HEK293 (cell line): ENCODE data around the gene HOXD10.

Source experiments
- CTCF ChIA-PET: fragments of 350-600 bp; formaldehyde crosslinking; extraction: SDS; loops from one replicate; lab custom pipeline; 2021; ENCODE audit warnings: antibody characterized with exemption; lab: Yijun Ruan, JAX
- POLR2A ChIA-PET: fragments of 300-600 bp; formaldehyde crosslinking; extraction: SDS; loops from one replicate; lab custom pipeline; 2020; ENCODE audit warnings: antibody characterized with exemption, inconsistent platforms; lab: Yijun Ruan, JAX
- H3K27ac ChIP-seq: fragments of 200-500 bp; sonication (Bioruptor generic); 2 replicates; pipeline ENCODE4 v1.5.1; 2014; ENCODE audit warnings: low read depth, low read length, control low read depth, inconsistent platforms; ENCODE audit errors: extremely low read depth
- H3K36me3 ChIP-seq, 2 experiments: fragments of 200-500 bp in 1 of 2; sonication (Bioruptor generic) in 1 of 2; 1 replicate in 1 of 2; 2 replicates in 1 of 2; pipeline ENCODE4 v1.5.1; 2014 to 2017; ENCODE audit warnings: inconsistent platforms in 2 of 2, low read length in 2 of 2; ENCODE audit not compliant: control insufficient read depth in 2 of 2, insufficient read depth in 1 of 2
- H3K4me1 ChIP-seq: fragments of 200-500 bp; sonication (Bioruptor generic); 2 replicates; pipeline ENCODE4 v1.5.1; 2014; ENCODE audit warnings: mild to moderate bottlenecking, low read length, inconsistent platforms; ENCODE audit not compliant: control insufficient read depth, insufficient read depth
- H3K4me3 ChIP-seq: 2 replicates; pipeline ENCODE4 v1.5.1; 2011; ENCODE audit warnings: low read depth, mild to moderate bottlenecking, control low read depth, low read length, moderate library complexity
- H3K9me3 ChIP-seq: fragments of 200-500 bp; sonication (Bioruptor generic); 2 replicates; pipeline ENCODE4 v1.5.1; 2014; ENCODE audit warnings: low read depth, low read length, inconsistent platforms; ENCODE audit not compliant: control insufficient read depth, insufficient read depth
- IKZF3 ChIP-seq: fragments of 450-650 bp; IDR thresholded peaks from 2 replicates; pipeline ENCODE4 v1.5.0; 2018; ENCODE audit warnings: missing biosample characterization, mild to moderate bottlenecking, missing genetic modification characterization, moderate library complexity
- PRDM1 ChIP-seq: fragments of 450-650 bp; formaldehyde crosslinking; IDR thresholded peaks from 2 replicates; pipeline ENCODE4; 2016; ENCODE audit warnings: missing biosample characterization, missing genetic modification characterization
- RBAK ChIP-seq: fragments of 450-650 bp; formaldehyde crosslinking; IDR thresholded peaks from 2 replicates; pipeline ENCODE4 v1.5.1; 2016; ENCODE audit warnings: missing biosample characterization, missing genetic modification characterization
- SETDB1 ChIP-seq: IDR thresholded peaks from one replicate; pipeline ENCODE4 v1.6.1; 2017; ENCODE audit warnings: mild to moderate bottlenecking, low read length, moderate library complexity, mixed read lengths; ENCODE audit not compliant: insufficient read length
- TCF7L2 ChIP-seq: IDR thresholded peaks from 2 replicates; pipeline ENCODE4 v1.6.1; 2011; ENCODE audit warnings: low read depth, mild to moderate bottlenecking, inconsistent platforms, low read length, moderate library complexity, borderline replicate concordance
- ZBTB48 ChIP-seq: fragments of 450-650 bp; formaldehyde crosslinking; IDR thresholded peaks from 2 replicates; pipeline ENCODE4 v1.5.1; 2016; ENCODE audit warnings: missing biosample characterization, missing genetic modification characterization
- ZFHX2 ChIP-seq: fragments of 450-650 bp; formaldehyde crosslinking; conservative IDR thresholded peaks from 2 replicates; pipeline ENCODE4 v1.5.1; 2016; ENCODE audit warnings: missing biosample characterization, missing genetic modification characterization
- ZNF239 ChIP-seq: fragments of 450-650 bp; formaldehyde crosslinking; IDR thresholded peaks from 2 replicates; pipeline ENCODE4 v1.5.1; 2016; ENCODE audit warnings: missing biosample characterization, missing genetic modification characterization
- ZNF341 ChIP-seq: fragments of 450-650 bp; formaldehyde crosslinking; IDR thresholded peaks from 2 replicates; pipeline ENCODE4; 2016; ENCODE audit warnings: low read depth, missing biosample characterization, missing genetic modification characterization
- ZNF423 ChIP-seq: fragments of 450-650 bp; formaldehyde crosslinking; IDR thresholded peaks from 2 replicates; pipeline ENCODE4 v1.5.1; 2016; ENCODE audit warnings: missing biosample characterization, missing genetic modification characterization
- ZNF48 ChIP-seq: fragments of 450-650 bp; formaldehyde crosslinking; IDR thresholded peaks from 2 replicates; pipeline ENCODE4 v1.5.1; 2016; ENCODE audit warnings: missing biosample characterization, missing genetic modification characterization
- ZNF510 ChIP-seq: fragments of 450-650 bp; formaldehyde crosslinking; IDR thresholded peaks from 2 replicates; pipeline ENCODE4 v1.5.1; 2018; ENCODE audit warnings: mild to moderate bottlenecking, missing genetic modification characterization, missing biosample characterization; ENCODE audit not compliant: insufficient replicate concordance
- ZNF549 ChIP-seq: fragments of 450-650 bp; IDR thresholded peaks from 2 replicates; pipeline ENCODE4 v1.5.1; 2018; ENCODE audit warnings: missing biosample characterization, missing genetic modification characterization, mild to moderate bottlenecking, inconsistent platforms, moderate library complexity
- ZNF561 ChIP-seq: fragments of 450-650 bp; IDR thresholded peaks from 2 replicates; pipeline ENCODE4 v1.5.1; 2018; ENCODE audit warnings: missing biosample characterization, missing genetic modification characterization, borderline replicate concordance
- ZNF585B ChIP-seq: fragments of 450-650 bp; formaldehyde crosslinking; IDR thresholded peaks from 2 replicates; pipeline ENCODE4 v1.5.1; 2016; ENCODE audit warnings: missing biosample characterization, missing genetic modification characterization
- ZNF610 ChIP-seq: fragments of 450-650 bp; formaldehyde crosslinking; IDR thresholded peaks from 2 replicates; pipeline ENCODE4 v1.5.1; 2016; ENCODE audit warnings: missing biosample characterization, missing genetic modification characterization, borderline replicate concordance
- ZNF792 ChIP-seq: fragments of 450-650 bp; formaldehyde crosslinking; IDR thresholded peaks from 2 replicates; pipeline ENCODE4 v1.5.1; 2016; ENCODE audit warnings: missing biosample characterization, missing genetic modification characterization
- ZNF830 ChIP-seq: fragments of 450-650 bp; IDR thresholded peaks from 2 replicates; pipeline ENCODE4 v1.5.0; 2018; ENCODE audit warnings: missing biosample characterization, missing genetic modification characterization, low read depth, mild to moderate bottlenecking, moderate library complexity
- ZNF843 ChIP-seq: fragments of 450-650 bp; formaldehyde crosslinking; IDR thresholded peaks from 2 replicates; pipeline ENCODE4 v1.5.1; 2016; ENCODE audit warnings: missing biosample characterization, missing genetic modification characterization
- ZSCAN23 ChIP-seq: fragments of 450-650 bp; formaldehyde crosslinking; IDR thresholded peaks from 2 replicates; pipeline ENCODE4 v1.5.1; 2016; ENCODE audit warnings: missing biosample characterization, missing genetic modification characterization
- TF ChIP-seq, protein P1 (sequence below): fragments of 450-650 bp; formaldehyde crosslinking; IDR thresholded peaks from 2 replicates; pipeline ENCODE4 v1.5.1; 2016; ENCODE audit warnings: missing biosample characterization, missing genetic modification characterization
- TF ChIP-seq, protein P2 (sequence below): fragments of 450-650 bp; formaldehyde crosslinking; IDR thresholded peaks from 2 replicates; pipeline ENCODE4 v1.5.1; 2016; ENCODE audit warnings: missing biosample characterization, missing genetic modification characterization, low read depth
- TF ChIP-seq, protein P3 (sequence below): fragments of 450-650 bp; formaldehyde crosslinking; IDR thresholded peaks from 2 replicates; pipeline ENCODE4 v1.5.1; 2016; ENCODE audit warnings: missing biosample characterization, missing genetic modification characterization
- TF ChIP-seq, protein P4 (sequence below): fragments of 450-650 bp; formaldehyde crosslinking; IDR thresholded peaks from 2 replicates; pipeline ENCODE4 v1.5.1; 2016; ENCODE audit warnings: missing biosample characterization, missing genetic modification characterization

The HOXD10 gene

DNA sequence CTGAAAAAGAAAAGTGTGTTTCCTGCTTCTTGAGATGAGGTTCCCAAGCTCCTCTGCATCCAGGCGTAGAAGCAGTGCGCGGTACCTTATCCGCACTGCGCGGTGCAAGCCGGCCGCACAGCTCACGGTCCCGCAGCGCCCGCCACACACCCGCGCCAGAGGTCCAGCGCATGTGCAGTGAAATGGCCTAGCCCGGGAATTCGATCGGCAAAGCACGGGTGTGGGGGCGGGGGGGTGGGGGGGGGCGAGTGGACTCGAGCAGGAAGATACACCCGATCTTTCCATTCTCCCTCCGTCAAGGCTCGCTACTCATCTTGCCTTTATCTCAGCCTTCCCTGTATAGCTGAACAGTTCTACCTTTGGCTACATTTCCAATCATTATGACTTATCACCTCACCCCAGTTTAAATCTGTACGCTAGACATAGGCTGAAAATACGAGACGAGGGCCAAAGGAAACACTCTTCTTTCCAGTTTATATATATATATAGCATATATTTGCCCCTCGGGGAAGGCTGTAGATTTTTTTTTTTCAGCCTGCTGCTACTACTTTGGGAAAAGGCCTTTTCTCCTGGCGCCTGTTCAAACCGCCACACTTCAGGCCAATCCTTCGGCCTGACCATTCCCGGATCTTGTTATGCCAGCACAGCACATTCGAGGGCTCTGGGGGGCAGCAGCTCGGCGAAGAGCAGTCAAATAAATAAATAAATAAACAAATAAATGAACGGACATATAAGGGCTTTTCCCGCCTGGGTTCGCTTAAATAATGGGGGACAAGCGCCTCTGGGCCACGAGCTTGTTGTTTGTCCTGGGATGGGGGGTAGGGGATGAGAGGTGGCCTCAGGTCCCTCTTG, 23.3 kb downstream of the HOXD10 start:
- TF ChIP-seq ZNF561 (tag by site-specific recombination) (no peak), RBAK (tag by site-specific recombination) (no peak), ZNF830 (tag by site-specific recombination) (no peak), ZNF423 (no peak), ZNF510 (tag by site-specific recombination) (no peak), ZNF239 (tag by site-specific recombination) (no peak), ZNF610 (tag by site-specific recombination) (no peak), ZNF48 (tag by site-specific recombination) (no peak), ZNF341 (tag by site-specific recombination) (no peak), PRDM1 (tag by site-specific recombination) (no peak), ZSCAN23 (tag by site-specific recombination) (no peak), ZFHX2 (tag by site-specific recombination) (no peak), ZNF585B (tag by site-specific recombination) (no peak), TCF7L2 (no peak), ZNF792 (tag by site-specific recombination) (no peak), ZNF549 (tag by site-specific recombination) (no peak)
- TF ChIP-seq, protein P1, sequence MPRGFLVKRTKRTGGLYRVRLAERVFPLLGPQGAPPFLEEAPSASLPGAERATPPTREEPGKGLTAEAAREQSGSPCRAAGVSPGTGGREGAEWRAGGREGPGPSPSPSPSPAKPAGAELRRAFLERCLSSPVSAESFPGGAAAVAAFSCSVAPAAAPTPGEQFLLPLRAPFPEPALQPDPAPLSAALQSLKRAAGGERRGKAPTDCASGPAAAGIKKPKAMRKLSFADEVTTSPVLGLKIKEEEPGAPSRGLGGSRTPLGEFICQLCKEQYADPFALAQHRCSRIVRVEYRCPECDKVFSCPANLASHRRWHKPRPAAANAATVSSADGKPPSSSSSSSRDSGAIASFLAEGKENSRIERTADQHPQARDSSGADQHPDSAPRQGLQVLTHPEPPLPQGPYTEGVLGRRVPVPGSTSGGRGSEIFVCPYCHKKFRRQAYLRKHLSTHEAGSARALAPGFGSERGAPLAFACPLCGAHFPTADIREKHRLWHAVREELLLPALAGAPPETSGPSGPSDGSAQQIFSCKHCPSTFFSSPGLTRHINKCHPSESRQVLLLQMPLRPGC: no peak
- TF ChIP-seq, protein P2, sequence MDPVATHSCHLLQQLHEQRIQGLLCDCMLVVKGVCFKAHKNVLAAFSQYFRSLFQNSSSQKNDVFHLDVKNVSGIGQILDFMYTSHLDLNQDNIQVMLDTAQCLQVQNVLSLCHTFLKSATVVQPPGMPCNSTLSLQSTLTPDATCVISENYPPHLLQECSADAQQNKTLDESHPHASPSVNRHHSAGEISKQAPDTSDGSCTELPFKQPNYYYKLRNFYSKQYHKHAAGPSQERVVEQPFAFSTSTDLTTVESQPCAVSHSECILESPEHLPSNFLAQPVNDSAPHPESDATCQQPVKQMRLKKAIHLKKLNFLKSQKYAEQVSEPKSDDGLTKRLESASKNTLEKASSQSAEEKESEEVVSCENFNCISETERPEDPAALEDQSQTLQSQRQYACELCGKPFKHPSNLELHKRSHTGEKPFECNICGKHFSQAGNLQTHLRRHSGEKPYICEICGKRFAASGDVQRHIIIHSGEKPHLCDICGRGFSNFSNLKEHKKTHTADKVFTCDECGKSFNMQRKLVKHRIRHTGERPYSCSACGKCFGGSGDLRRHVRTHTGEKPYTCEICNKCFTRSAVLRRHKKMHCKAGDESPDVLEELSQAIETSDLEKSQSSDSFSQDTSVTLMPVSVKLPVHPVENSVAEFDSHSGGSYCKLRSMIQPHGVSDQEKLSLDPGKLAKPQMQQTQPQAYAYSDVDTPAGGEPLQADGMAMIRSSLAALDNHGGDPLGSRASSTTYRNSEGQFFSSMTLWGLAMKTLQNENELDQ (tag by site-specific recombination): no peak
- Histone ChIP-seq H3K36me3 (no peaks in the 10 kb centered on the region), H3K27ac (peak overlapping the region; percentile 60; the same call in 1 of the 2 replicates), H3K9me3 (no peaks in the 10 kb centered on the region), H3K4me3 (no peak overlapping the region; the same call in 1 of the 2 replicates), H3K4me1 (peaks cover 13% of the 10 kb centered on the region)
- ChIA-PET CTCF (interaction anchor here (0.5 to 7.5 kb wide), 59 partner anchors 9 to 1149 kb away, joined by 3 to 104 read pairs (median 4); partner anchors contain the start of genes HOXD4 and MTX2), POLR2A (interaction anchor here (0.7 to 1.5 kb wide), 5 partner anchors 16 to 499 kb away, joined by 3 to 4 read pairs (median 3); partner anchors contain the start of gene MTX2)

DNA sequence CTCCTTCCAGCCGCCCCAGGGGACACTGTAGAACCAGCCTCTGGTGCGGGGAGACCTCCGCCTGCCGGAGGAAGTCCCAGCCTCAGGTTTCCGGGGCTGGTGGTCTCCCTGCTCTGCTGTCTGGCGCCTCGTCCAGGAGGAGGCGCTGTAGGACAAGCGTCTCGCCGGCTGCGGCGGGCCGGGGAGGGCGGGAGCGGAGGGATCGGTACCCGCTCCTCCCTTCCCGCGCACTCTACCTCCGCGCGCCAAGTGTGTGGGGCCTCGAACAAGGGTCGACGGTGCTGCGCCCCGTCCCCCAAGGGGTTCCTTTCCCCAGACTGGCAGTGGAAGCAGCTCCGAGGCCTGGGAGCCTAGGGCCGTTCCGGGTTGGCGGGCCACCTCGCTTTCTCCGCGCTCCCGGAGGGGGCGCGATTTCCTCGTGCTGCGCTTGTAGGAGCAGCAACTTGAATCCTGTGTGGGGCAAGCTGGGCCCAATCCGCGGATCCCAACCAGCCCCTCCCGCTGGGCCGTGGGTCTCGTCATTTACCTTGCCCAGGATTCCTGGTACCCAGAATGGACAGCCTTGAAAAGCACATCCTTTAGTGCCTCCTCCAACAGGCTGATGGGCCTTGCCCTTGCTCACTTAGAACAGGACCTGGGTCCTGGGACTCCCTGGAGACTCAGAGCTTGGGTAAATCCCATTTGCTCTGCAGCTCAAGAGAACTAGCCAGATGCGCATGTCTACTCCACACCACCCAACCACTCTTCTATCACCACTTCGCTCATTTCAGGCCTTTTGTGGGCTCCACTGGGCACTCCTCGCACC, 24.1 kb downstream of the HOXD10 start:
- POLR2A ChIA-PET: interaction anchor here (0.9 to 1.5 kb wide), 5 partner anchors 9 to 422 kb away, joined by 3 to 6 read pairs (median 4); partner anchors contain the start of gene MTX2
- Histone ChIP-seq H3K27ac (peak overlapping the region; percentile 60; the same call in 1 of the 2 replicates), H3K4me3 (peak overlapping the region; percentile 55), H3K4me1 (peaks cover 8% of the 10 kb centered on the region; the same call in 1 of the 2 replicates), H3K9me3 (no peaks in the 10 kb centered on the region), H3K36me3 (no peaks in the 10 kb centered on the region)
- CTCF ChIA-PET: interaction anchor here (0.5 to 7.5 kb wide), 71 partner anchors 9 to 1760 kb away, joined by 3 to 104 read pairs (median 4); partner anchors contain the start of genes HOXD4 and MTX2
- no peak for TF ChIP-seq IKZF3 (tag by site-specific recombination)
- peak; percentile 10 for TF ChIP-seq SETDB1
- no peak for TF ChIP-seq ZNF843 (tag by site-specific recombination)
- TF ChIP-seq, protein P3, sequence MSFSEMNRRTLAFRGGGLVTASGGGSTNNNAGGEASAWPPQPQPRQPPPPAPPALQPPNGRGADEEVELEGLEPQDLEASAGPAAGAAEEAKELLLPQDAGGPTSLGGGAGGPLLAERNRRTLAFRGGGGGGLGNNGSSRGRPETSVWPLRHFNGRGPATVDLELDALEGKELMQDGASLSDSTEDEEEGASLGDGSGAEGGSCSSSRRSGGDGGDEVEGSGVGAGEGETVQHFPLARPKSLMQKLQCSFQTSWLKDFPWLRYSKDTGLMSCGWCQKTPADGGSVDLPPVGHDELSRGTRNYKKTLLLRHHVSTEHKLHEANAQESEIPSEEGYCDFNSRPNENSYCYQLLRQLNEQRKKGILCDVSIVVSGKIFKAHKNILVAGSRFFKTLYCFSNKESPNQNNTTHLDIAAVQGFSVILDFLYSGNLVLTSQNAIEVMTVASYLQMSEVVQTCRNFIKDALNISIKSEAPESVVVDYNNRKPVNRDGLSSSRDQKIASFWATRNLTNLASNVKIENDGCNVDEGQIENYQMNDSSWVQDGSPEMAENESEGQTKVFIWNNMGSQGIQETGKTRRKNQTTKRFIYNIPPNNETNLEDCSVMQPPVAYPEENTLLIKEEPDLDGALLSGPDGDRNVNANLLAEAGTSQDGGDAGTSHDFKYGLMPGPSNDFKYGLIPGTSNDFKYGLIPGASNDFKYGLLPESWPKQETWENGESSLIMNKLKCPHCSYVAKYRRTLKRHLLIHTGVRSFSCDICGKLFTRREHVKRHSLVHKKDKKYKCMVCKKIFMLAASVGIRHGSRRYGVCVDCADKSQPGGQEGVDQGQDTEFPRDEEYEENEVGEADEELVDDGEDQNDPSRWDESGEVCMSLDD (tag by site-specific recombination): peak; percentile 57; the same call in 1 of the 2 replicates
- TF ChIP-seq ZBTB48 (tag by site-specific recombination): 0 out of 2 replicates have a peak, but pooled peaks have one; percentile 58
- TF ChIP-seq, protein P4, sequence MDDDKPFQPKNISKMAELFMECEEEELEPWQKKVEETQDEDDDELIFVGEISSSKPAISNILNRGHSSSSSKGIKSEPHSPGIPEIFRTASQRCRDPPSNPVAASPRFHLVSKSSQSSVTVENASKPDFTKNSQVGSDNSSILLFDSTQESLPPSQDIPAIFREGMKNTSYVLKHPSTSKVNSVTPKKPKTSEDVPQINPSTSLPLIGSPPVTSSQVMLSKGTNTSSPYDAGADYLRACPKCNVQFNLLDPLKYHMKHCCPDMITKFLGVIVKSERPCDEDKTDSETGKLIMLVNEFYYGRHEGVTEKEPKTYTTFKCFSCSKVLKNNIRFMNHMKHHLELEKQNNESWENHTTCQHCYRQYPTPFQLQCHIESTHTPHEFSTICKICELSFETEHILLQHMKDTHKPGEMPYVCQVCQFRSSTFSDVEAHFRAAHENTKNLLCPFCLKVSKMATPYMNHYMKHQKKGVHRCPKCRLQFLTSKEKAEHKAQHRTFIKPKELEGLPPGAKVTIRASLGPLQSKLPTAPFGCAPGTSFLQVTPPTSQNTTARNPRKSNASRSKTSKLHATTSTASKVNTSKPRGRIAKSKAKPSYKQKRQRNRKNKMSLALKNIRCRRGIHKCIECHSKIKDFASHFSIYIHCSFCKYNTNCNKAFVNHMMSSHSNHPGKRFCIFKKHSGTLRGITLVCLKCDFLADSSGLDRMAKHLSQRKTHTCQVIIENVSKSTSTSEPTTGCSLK (tag by site-specific recombination): no peak
